ENCODE measurements around the gene GANAB.
A peak's percentile ranks its signal among the peaks of the same experiment; 100 is the strongest.

Gene GANAB

GRCh38 chr11:62648185-62648966 is 2.0 kb upstream of the GANAB start:
- Histone ChIP-seq H3K9ac (ENCODE audit: low read depth, low read length) (no peak overlapping the region), H3K36me3 (ENCODE audit: control insufficient read depth, insufficient read depth, low read length) (peaks cover 37% of the 10 kb centered on the region), H3K27me3 (ENCODE audit: control insufficient read depth, insufficient read depth, low read length) (no peaks in the 10 kb centered on the region), H3K27ac (ENCODE audit: low read depth, low read length) (no peak overlapping the region), H3K9me3 (ENCODE audit: control insufficient read depth, insufficient read depth, low read length) (no peaks in the 10 kb centered on the region), H3K4me3 (ENCODE audit: low read depth, low read length) (no peak overlapping the region), H3K4me1 (ENCODE audit: control insufficient read depth, insufficient read depth, low read length) (0 out of 2 replicates have a peak, but pooled peaks cover 4% of the 10 kb centered on the region)

GRCh38 chr11:62647609-62648005 is 1.2 kb upstream of the GANAB start:
- Histone ChIP-seq H3K9ac (ENCODE audit: low read depth, low read length) (no peak overlapping the region), H3K27ac (ENCODE audit: low read depth, low read length) (no peak overlapping the region), H3K27me3 (ENCODE audit: control insufficient read depth, insufficient read depth, low read length) (no peaks in the 10 kb centered on the region), H3K4me1 (ENCODE audit: control insufficient read depth, insufficient read depth, low read length) (0 out of 2 replicates have a peak, but pooled peaks cover 4% of the 10 kb centered on the region), H3K36me3 (ENCODE audit: control insufficient read depth, insufficient read depth, low read length) (peaks cover 42% of the 10 kb centered on the region), H3K4me3 (ENCODE audit: low read depth, low read length) (no peak overlapping the region), H3K9me3 (ENCODE audit: control insufficient read depth, insufficient read depth, low read length) (no peaks in the 10 kb centered on the region)

- Histone ChIP-seq H3K27me3 (ENCODE audit: control insufficient read depth, insufficient read depth, low read length) (no peaks in the 10 kb centered on the region), H3K36me3 (ENCODE audit: control insufficient read depth, insufficient read depth, low read length) (peaks cover 44% of the 10 kb centered on the region), H3K27ac (ENCODE audit: low read depth, low read length) (peak overlapping the region; percentile 52), H3K9me3 (ENCODE audit: control insufficient read depth, insufficient read depth, low read length) (no peaks in the 10 kb centered on the region), H3K9ac (ENCODE audit: low read depth, low read length) (no peak overlapping the region), H3K4me3 (ENCODE audit: low read depth, low read length) (peak overlapping the region; percentile 1; the same call in 1 of the 2 replicates), H3K4me1 (ENCODE audit: control insufficient read depth, insufficient read depth, low read length) (no peaks in the 10 kb centered on the region)
Observed at GRCh38 chr11:62646825-62647608, 604 bp upstream of the GANAB start.

GRCh38 chr11:62645671-62645945 is 805 bp downstream of the GANAB start:
- H3K36me3 ChIP-seq (ENCODE audit: control insufficient read depth, insufficient read depth, low read length) = peaks cover 44% of the 10 kb centered on the region
- H3K27me3 ChIP-seq (ENCODE audit: control insufficient read depth, insufficient read depth, low read length) = no peaks in the 10 kb centered on the region
- no peaks in the 10 kb centered on the region for H3K4me1 ChIP-seq (ENCODE audit: control insufficient read depth, insufficient read depth, low read length)
- peak overlapping the region; percentile 95 for H3K4me3 ChIP-seq (ENCODE audit: low read depth, low read length)
- peak overlapping the region; percentile 98 for H3K27ac ChIP-seq (ENCODE audit: low read depth, low read length)
- H3K9ac ChIP-seq (ENCODE audit: low read depth, low read length) = peak overlapping the region; percentile 97
- no peaks in the 10 kb centered on the region for H3K9me3 ChIP-seq (ENCODE audit: control insufficient read depth, insufficient read depth, low read length)

DNA sequence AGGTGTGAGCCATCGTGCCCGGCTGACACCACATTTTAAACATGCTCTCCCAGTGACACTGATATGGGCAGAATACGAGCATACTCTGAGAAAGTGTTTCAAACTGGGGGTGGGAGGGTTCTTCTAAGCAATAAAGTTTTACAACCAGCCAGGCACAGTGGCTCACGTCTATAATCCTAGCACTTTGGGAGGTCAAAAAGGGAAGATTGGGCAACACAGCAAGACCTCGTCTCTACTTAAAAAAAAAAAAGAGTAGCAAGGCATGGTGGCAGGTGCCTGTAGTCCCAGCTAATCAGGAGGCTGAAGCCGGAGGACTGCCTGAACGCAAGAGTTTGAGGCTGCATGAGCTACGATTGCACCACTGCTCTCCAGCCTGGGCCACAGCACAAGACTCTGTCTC is 2.2 kb downstream of the GANAB start:
- Histone ChIP-seq H3K36me3 (ENCODE audit: control insufficient read depth, insufficient read depth, low read length) (peaks cover 42% of the 10 kb centered on the region), H3K9ac (ENCODE audit: low read depth, low read length) (no peak overlapping the region), H3K9me3 (ENCODE audit: control insufficient read depth, insufficient read depth, low read length) (no peaks in the 10 kb centered on the region), H3K27ac (ENCODE audit: low read depth, low read length) (no peak overlapping the region), H3K4me3 (ENCODE audit: low read depth, low read length) (no peak overlapping the region), H3K4me1 (ENCODE audit: control insufficient read depth, insufficient read depth, low read length) (no peaks in the 10 kb centered on the region), H3K27me3 (ENCODE audit: control insufficient read depth, insufficient read depth, low read length) (no peaks in the 10 kb centered on the region)

- peaks cover 94% of the 10 kb centered on the region for H3K36me3 ChIP-seq (ENCODE audit: control insufficient read depth, insufficient read depth, low read length)
- no peak overlapping the region for H3K9ac ChIP-seq (ENCODE audit: low read depth, low read length)
- no peak overlapping the region for H3K4me3 ChIP-seq (ENCODE audit: low read depth, low read length)
- H3K9me3 ChIP-seq (ENCODE audit: control insufficient read depth, insufficient read depth, low read length) = no peaks in the 10 kb centered on the region
- no peak overlapping the region for H3K27ac ChIP-seq (ENCODE audit: low read depth, low read length)
- H3K4me1 ChIP-seq (ENCODE audit: control insufficient read depth, insufficient read depth, low read length) = no peaks in the 10 kb centered on the region
- no peaks in the 10 kb centered on the region for H3K27me3 ChIP-seq (ENCODE audit: control insufficient read depth, insufficient read depth, low read length)
Observed at GRCh38 chr11:62632492-62632891, 13.9 kb downstream of the GANAB start.

GRCh38 chr11:62627713-62628112 is 18.7 kb downstream of the GANAB start:
- H3K4me1 ChIP-seq (ENCODE audit: control insufficient read depth, insufficient read depth, low read length) = no peaks in the 10 kb centered on the region
- no peak overlapping the region for H3K27ac ChIP-seq (ENCODE audit: low read depth, low read length)
- H3K27me3 ChIP-seq (ENCODE audit: control insufficient read depth, insufficient read depth, low read length) = no peaks in the 10 kb centered on the region
- no peak overlapping the region for H3K4me3 ChIP-seq (ENCODE audit: low read depth, low read length)
- no peaks in the 10 kb centered on the region for H3K9me3 ChIP-seq (ENCODE audit: control insufficient read depth, insufficient read depth, low read length)
- no peak overlapping the region for H3K9ac ChIP-seq (ENCODE audit: low read depth, low read length)
- peaks cover 81% of the 10 kb centered on the region for H3K36me3 ChIP-seq (ENCODE audit: control insufficient read depth, insufficient read depth, low read length)

DNA sequence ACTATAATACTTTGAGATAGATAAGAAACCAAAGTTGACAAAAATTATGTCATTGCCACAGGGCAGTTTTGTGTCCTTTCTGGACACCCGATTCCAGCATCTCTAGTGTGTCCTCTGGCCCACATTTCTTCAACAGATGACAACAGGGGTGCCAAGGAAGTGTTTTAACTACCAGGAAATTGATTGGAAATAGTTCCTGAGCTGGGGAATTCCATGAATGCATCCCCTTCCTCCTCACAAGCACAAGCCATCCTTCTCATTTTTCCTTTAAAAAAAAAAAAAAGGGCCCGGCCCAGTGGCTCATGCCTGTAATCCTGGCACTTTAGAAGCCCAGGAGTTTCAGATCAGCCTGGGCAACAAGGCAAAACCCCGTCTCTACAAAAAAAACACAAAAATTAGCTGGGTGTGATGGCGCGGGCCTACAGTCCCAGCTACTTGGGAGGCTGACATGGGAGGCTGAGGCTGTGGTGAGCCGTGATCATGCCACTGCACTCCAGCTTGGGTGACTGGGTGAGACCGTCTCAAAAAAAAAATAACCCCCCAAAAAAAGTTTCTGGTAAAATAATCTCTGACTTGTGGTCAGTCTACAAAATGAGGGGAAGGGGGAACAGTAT is 23.8 kb downstream of the GANAB start:
- Histone ChIP-seq H3K9ac (ENCODE audit: low read depth, low read length) (peak overlapping the region; percentile 23; the same call in 1 of the 2 replicates), H3K36me3 (ENCODE audit: control insufficient read depth, insufficient read depth, low read length) (peaks cover 32% of the 10 kb centered on the region), H3K27me3 (ENCODE audit: control insufficient read depth, insufficient read depth, low read length) (no peaks in the 10 kb centered on the region), H3K4me3 (ENCODE audit: low read depth, low read length) (peak overlapping the region; percentile 87), H3K27ac (ENCODE audit: low read depth, low read length) (peak overlapping the region; percentile 95), H3K4me1 (ENCODE audit: control insufficient read depth, insufficient read depth, low read length) (peaks cover 9% of the 10 kb centered on the region; the same call in 1 of the 2 replicates), H3K9me3 (ENCODE audit: control insufficient read depth, insufficient read depth, low read length) (no peaks in the 10 kb centered on the region)

GRCh38 chr11:62621567-62622470 is 24.6 kb downstream of the GANAB start, which contains the start of gene B3GAT3:
TSS of gene B3GAT3 (minus strand) at chr11:62621986. CDS start at chr11:62621947, 39 bp downstream.
- Histone ChIP-seq H3K27ac (ENCODE audit: low read depth, low read length) (peak within 1 kb of the TSS; percentile 95), H3K4me1 (ENCODE audit: control insufficient read depth, insufficient read depth, low read length) (peaks cover 9% of the 10 kb centered on the region; the same call in 1 of the 2 replicates)

DNA sequence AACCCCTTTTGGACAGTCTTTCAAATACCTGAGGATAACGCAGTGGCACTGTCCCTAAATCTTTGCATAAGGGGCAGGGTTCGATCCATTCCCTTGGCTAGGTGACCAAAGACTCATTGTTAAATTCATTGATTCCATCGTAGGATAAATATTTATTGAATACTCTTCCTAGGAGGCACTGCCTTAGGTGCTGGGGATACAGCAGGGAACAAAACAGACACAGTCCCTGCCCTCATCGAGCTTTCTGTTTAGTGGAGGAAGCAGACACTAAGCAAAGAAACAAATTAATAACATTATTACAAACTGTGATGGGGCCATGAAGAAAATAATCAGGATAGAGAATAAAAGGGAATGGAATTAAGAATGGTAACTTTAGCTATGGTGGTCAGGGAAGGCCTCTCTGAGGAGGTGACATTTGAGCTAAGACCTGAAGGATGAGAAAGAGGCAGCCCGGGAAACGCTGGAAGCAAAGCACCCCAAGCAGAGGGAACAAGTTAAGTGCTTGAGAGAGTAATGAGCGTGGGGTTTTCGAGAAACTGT is 25.3 kb downstream of the GANAB start:
- H3K36me3 ChIP-seq (ENCODE audit: control insufficient read depth, insufficient read depth, low read length) = peaks cover 22% of the 10 kb centered on the region
- H3K9ac ChIP-seq (ENCODE audit: low read depth, low read length) = peak overlapping the region; percentile 78
- H3K9me3 ChIP-seq (ENCODE audit: control insufficient read depth, insufficient read depth, low read length) = no peaks in the 10 kb centered on the region
- H3K4me1 ChIP-seq (ENCODE audit: control insufficient read depth, insufficient read depth, low read length) = peaks cover 9% of the 10 kb centered on the region; the same call in 1 of the 2 replicates
- peak overlapping the region; percentile 95 for H3K27ac ChIP-seq (ENCODE audit: low read depth, low read length)
- no peaks in the 10 kb centered on the region for H3K27me3 ChIP-seq (ENCODE audit: control insufficient read depth, insufficient read depth, low read length)
- peak overlapping the region; percentile 87 for H3K4me3 ChIP-seq (ENCODE audit: low read depth, low read length)

More at GRCh38 chr11:62621567-62622470, 24.6 kb downstream of the GANAB start, which contains the start of gene B3GAT3:
- no peaks in the 10 kb centered on the region for H3K9me3 ChIP-seq (ENCODE audit: control insufficient read depth, insufficient read depth, low read length)
- peaks cover 29% of the 10 kb centered on the region for H3K36me3 ChIP-seq (ENCODE audit: control insufficient read depth, insufficient read depth, low read length)
- peak within 1 kb of the TSS; percentile 87 for H3K4me3 ChIP-seq (ENCODE audit: low read depth, low read length)
- H3K27me3 ChIP-seq (ENCODE audit: control insufficient read depth, insufficient read depth, low read length) = no peaks in the 10 kb centered on the region
- H3K9ac ChIP-seq (ENCODE audit: low read depth, low read length) = peak within 1 kb of the TSS; percentile 78
